HG03066 (cell line): ENCODE data around the gene WNT6.

Source experiments
- ATAC-seq: cut with Tn5 transposase; IDR thresholded peaks from one replicate; pipeline ENCODE4 v1.9.1; 2021; ENCODE audit warnings: low read depth; ENCODE audit not compliant: unreplicated experiment

Gene WNT6

DNA sequence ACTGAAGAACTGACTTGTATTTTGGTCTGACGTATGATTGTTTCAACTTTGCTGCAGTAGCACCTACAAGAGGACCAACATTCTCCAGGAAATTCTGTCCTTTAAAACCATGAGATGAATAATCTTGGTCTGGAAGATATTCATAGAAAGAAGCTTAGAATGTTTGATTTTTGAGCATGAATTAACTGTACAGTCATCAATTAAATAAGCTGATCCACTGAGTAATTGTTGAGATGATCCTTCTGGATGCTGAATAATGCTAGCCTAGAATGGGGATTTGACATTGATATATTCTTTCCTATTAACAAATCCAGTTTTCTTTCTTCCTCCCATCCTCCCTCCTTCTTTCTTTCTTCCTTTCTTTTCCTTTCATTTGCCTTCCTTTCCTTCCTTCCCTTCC lies 60.9 kb downstream of the WNT6 start:
- ATAC-seq, result no peak
